Natural killer cell (primary cell): Measurements from ENCODE around the gene TESK1. TPM values are rescaled to one million over a fixed set of nuclear protein-coding genes. Genes with fewer than 3 reads are reported as not detected.

Experiments used
- ATAC-seq, 3 donors: fragments of 150-1000 bp in 2 of 3; fragments of 200-7000 bp in 1 of 3; cut with Tn5 transposase; 1 replicate in 1 of 3; 2 replicates in 2 of 3; pipeline ENCODE4 v1.10.0; 2021; ENCODE audit warnings: mild to moderate bottlenecking in 2 of 3, moderate library complexity in 2 of 3
- DNase-seq, 2 donors: peaks; one replicate each; pipeline versions ENCODE4 v3.0.0 to v3.0.0-alpha.2; 2013 to 2021; ENCODE audit warnings: mixed read lengths in 1 of 2
- H3K27ac ChIP-seq: one replicate; pipeline ENCODE4 v1.5.1; 2013; ENCODE audit warnings: mild to moderate bottlenecking, low read length
- H3K27me3 ChIP-seq: one replicate; pipeline ENCODE4 v1.6.1; 2013; ENCODE audit warnings: low read length; ENCODE audit not compliant: control insufficient read depth, insufficient read depth
- H3K36me3 ChIP-seq: one replicate; pipeline ENCODE4 v1.6.1; 2013; ENCODE audit warnings: low read length; ENCODE audit not compliant: control insufficient read depth, insufficient read depth
- H3K4me1 ChIP-seq: one replicate; pipeline ENCODE4 v1.6.1; 2013; ENCODE audit warnings: low read length; ENCODE audit not compliant: control insufficient read depth, insufficient read depth
- H3K4me3 ChIP-seq: one replicate; pipeline ENCODE4 v1.5.1; 2013; ENCODE audit warnings: low read length
- H3K9me3 ChIP-seq: one replicate; pipeline ENCODE4 v1.6.1; 2013; ENCODE audit warnings: low read length; ENCODE audit not compliant: control insufficient read depth, insufficient read depth
- H3K27ac Mint-ChIP-seq, 2 donors: one replicate each; pipeline ENCODE4 v1.8.0; 2022; ENCODE audit warnings: mild to moderate bottlenecking in 2 of 2, mixed read lengths in 2 of 2, moderate library complexity in 1 of 2
- H3K27me3 Mint-ChIP-seq, 2 donors: one replicate each; pipeline ENCODE4 v1.8.0; 2022; ENCODE audit warnings: low read depth in 2 of 2, mixed read lengths in 2 of 2
- H3K36me3 Mint-ChIP-seq: one replicate; pipeline ENCODE4 v1.8.0; 2022; ENCODE audit warnings: mixed read lengths
- H3K4me1 Mint-ChIP-seq, 2 donors: one replicate each; pipeline ENCODE4 v1.8.0; 2022; ENCODE audit warnings: mixed read lengths in 2 of 2
- H3K4me3 Mint-ChIP-seq: one replicate; pipeline ENCODE4 v1.8.0; 2022; ENCODE audit warnings: mild to moderate bottlenecking, moderate library complexity, mixed read lengths
- H3K9me3 Mint-ChIP-seq, 2 donors: one replicate each; pipeline ENCODE4 v1.8.0; 2022; ENCODE audit warnings: mixed read lengths in 2 of 2
- WGBS: methylation state at CpG from one replicate; pipeline ENCODE4 v1.1.7; 2013; ENCODE audit warnings: missing lambda C conversion rate; ENCODE audit not compliant: insufficient coverage; 5-methylcytosine and 5-hydroxymethylcytosine counted together
- intact Hi-C: fragments of 100-400 bp; cut with micrococcal nuclease; formaldehyde crosslinking; loops from one replicate; pipeline ENCODE4 v1.14.2; 2022
- total RNA-seq, 4 donors: library from RNA; stranded (reverse); fragments of 120-200 nt in 1 of 4; gene quantifications; one replicate each; pipeline versions ENCODE4 v1.2.3 to v1.2.4, GENCODE V29; 2013 to 2022
- TF ChIP-seq, protein P1 (sequence below): fragments of 200-600 bp; IDR thresholded peaks from one replicate; pipeline ENCODE4 v1.8.0; 2022; ENCODE audit warnings: antibody characterized with exemption

The TESK1 gene
- total RNA-seq, 3 donors from 2014 or later (not counting 1 experiment from before 2014, with no cell fraction given), result 40.7 to 72.5 (median 47.5) TPM

DNA sequence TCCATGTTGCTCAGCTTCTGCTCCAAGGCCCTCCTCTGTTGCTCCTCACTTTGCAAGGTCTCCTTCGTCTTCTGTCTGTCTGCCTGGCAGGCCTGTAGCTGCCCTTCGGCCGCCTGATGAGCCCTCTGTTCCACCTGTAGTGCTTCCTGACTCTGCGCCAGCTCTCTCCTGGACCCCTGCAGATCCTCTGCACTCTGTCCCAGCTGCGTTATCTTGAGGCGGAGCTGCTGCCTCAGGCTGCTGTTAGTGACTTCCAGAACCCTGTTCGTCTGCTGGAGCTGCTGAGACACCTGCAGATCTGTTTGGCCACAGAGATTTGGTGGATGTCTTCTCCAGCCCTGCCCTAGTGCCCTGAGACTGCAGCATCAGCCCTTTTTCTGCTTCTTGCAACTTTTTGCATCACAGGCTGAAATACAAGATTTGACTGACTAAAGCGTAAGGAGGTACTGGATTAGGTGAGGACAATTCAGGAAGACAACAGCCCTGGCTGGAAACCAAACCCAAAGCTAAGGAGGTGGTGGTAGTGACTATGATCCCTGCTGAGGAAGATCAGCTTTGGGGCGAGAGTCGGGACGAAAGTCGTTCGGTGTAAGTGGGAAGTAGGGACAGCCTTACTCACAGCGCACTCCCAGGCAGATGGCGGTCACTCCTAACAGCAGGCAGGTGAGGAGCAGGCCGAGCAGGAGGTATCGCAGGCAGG, 11.1 kb downstream of the TESK1 start:
- H3K36me3 Mint-ChIP-seq, result peaks cover 8% of the 10 kb centered on the region
- no peak for ATAC-seq
- Histone ChIP-seq H3K9me3 (no peaks in the 10 kb centered on the region), H3K4me3 (peak overlapping the region; percentile 55), H3K36me3 (no peaks in the 10 kb centered on the region), H3K4me1 (peaks cover 49% of the 10 kb centered on the region), H3K27ac (peak overlapping the region; percentile 97), H3K27me3 (no peaks in the 10 kb centered on the region)
- H3K27me3 Mint-ChIP-seq, result no peaks in the 10 kb centered on the region
- H3K27ac Mint-ChIP-seq, result peak overlapping the region; percentile 98 to 99
- DNase-seq, result no peak
- TF ChIP-seq, protein P1, sequence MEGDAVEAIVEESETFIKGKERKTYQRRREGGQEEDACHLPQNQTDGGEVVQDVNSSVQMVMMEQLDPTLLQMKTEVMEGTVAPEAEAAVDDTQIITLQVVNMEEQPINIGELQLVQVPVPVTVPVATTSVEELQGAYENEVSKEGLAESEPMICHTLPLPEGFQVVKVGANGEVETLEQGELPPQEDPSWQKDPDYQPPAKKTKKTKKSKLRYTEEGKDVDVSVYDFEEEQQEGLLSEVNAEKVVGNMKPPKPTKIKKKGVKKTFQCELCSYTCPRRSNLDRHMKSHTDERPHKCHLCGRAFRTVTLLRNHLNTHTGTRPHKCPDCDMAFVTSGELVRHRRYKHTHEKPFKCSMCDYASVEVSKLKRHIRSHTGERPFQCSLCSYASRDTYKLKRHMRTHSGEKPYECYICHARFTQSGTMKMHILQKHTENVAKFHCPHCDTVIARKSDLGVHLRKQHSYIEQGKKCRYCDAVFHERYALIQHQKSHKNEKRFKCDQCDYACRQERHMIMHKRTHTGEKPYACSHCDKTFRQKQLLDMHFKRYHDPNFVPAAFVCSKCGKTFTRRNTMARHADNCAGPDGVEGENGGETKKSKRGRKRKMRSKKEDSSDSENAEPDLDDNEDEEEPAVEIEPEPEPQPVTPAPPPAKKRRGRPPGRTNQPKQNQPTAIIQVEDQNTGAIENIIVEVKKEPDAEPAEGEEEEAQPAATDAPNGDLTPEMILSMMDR, result no peak
- H3K4me3 Mint-ChIP-seq, result peak overlapping the region; percentile 96
- 84% methylated on average over 17 of the region's 17 CpGs for WGBS
- no peaks in the 10 kb centered on the region for H3K9me3 Mint-ChIP-seq
- H3K4me1 Mint-ChIP-seq, result peaks cover 58 to 66% of the 10 kb centered on the region in 2 donors
- intact Hi-C loops, result loop anchor here (2.0 to 5.0 kb wide), 2 partner anchors 43 to 116 kb away; partner anchors contain the start of genes CCDC107, CREB3, RMRP and TLN1

- H3K27ac Mint-ChIP-seq, result peak overlapping the region; percentile 98 to 99
- Histone ChIP-seq H3K4me3 (peak overlapping the region; percentile 55), H3K4me1 (peaks cover 52% of the 10 kb centered on the region), H3K27ac (peak overlapping the region; percentile 97), H3K27me3 (no peaks in the 10 kb centered on the region), H3K9me3 (no peaks in the 10 kb centered on the region), H3K36me3 (no peaks in the 10 kb centered on the region)
- no peaks in the 10 kb centered on the region for H3K27me3 Mint-ChIP-seq
- H3K4me3 Mint-ChIP-seq, result peak overlapping the region; percentile 96
- peaks cover 59 to 65% of the 10 kb centered on the region in 2 donors for H3K4me1 Mint-ChIP-seq
- 7% methylated on average over 51 of the region's 51 CpGs for WGBS
- peak; percentile 73 to 82 (median 80) for ATAC-seq
- TF ChIP-seq, protein P1, result no peak
- H3K9me3 Mint-ChIP-seq, result no peaks in the 10 kb centered on the region
- DNase-seq, result peak; percentile 85 to 86
- peaks cover 8% of the 10 kb centered on the region for H3K36me3 Mint-ChIP-seq
- intact Hi-C loops, result loop anchor here (2.0 to 5.0 kb wide), 2 partner anchors 42 to 115 kb away; partner anchors contain the start of genes CCDC107, CREB3, RMRP and TLN1
Observed at GRCh38 chr9:35616681-35617459, 11.8 kb downstream of the TESK1 start.

DNA sequence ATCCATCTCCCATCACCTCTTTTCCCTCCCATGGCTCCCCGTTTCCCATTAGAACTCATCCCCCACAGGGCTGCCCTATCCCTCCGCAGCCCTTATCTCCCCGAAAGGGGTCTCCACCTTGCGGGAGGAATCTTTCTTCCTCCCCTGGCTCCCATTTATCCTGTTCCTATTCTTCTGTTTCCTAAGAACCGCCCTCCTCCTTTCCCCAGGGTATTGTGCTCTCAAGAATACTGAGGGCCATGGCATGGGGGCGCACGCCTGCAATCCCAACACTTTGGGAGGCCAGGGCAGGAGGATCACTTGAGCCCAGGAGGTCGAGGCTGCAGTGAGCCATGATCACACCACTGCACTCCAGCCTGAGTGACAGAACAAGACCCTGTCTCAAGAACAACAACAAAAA, 12.5 kb downstream of the TESK1 start:
- intact Hi-C loops, result loop anchor here (2.0 to 5.0 kb wide), 2 partner anchors 41 to 115 kb away; partner anchors contain the start of genes CCDC107, CREB3, RMRP and TLN1
- no peaks in the 10 kb centered on the region for H3K27me3 Mint-ChIP-seq
- 60% methylated on average over 8 of the region's 8 CpGs for WGBS
- Histone ChIP-seq H3K4me1 (peaks cover 52% of the 10 kb centered on the region), H3K27ac (peak overlapping the region; percentile 97), H3K9me3 (no peaks in the 10 kb centered on the region), H3K27me3 (no peaks in the 10 kb centered on the region), H3K36me3 (no peaks in the 10 kb centered on the region), H3K4me3 (peak overlapping the region; percentile 55)
- H3K9me3 Mint-ChIP-seq, result no peaks in the 10 kb centered on the region
- TF ChIP-seq, protein P1, result no peak
- ATAC-seq, result no peak
- H3K36me3 Mint-ChIP-seq, result peaks cover 8% of the 10 kb centered on the region
- no peak for DNase-seq
- H3K4me1 Mint-ChIP-seq, result peaks cover 61 to 64% of the 10 kb centered on the region in 2 donors
- H3K4me3 Mint-ChIP-seq, result peak overlapping the region; percentile 96
- peak overlapping the region; percentile 98 to 99 for H3K27ac Mint-ChIP-seq
